ENCODE measurements around the gene SLC39A11.
"Not testable (repeated sequence)": the region's sequence is repeated elsewhere in the genome, so short reads cannot be mapped to it uniquely, and the experiment has no call there.

The SLC39A11 gene

DNA sequence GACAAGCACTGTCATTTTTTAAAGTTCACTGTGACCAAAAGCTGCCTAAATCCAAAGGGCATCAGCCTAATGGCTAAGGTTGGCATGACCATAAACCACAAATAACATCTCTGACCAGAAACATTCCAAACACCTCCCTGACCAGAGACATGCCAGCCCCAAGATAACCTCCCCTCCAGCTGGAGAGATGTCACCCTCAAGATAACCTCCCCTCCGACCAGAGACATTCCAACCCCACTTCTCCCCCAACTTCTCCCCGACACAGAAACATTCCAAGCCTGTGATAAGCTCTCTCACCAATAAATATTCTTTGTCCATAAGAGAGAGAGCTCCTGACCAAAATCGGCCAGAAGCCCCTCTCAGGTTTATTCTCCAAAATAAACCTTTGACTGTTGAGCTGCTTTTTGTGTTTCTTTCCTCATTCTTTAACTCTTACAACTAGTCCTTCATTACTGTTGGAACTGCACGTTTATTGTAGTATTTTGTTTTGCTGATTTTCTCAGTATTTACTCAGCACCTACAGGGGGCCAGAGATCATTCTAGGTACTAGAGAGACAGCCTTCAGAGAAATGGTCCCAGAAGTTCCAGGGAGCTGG is 325.6 kb downstream of the SLC39A11 start:
- no peak for DNase-seq

DNA sequence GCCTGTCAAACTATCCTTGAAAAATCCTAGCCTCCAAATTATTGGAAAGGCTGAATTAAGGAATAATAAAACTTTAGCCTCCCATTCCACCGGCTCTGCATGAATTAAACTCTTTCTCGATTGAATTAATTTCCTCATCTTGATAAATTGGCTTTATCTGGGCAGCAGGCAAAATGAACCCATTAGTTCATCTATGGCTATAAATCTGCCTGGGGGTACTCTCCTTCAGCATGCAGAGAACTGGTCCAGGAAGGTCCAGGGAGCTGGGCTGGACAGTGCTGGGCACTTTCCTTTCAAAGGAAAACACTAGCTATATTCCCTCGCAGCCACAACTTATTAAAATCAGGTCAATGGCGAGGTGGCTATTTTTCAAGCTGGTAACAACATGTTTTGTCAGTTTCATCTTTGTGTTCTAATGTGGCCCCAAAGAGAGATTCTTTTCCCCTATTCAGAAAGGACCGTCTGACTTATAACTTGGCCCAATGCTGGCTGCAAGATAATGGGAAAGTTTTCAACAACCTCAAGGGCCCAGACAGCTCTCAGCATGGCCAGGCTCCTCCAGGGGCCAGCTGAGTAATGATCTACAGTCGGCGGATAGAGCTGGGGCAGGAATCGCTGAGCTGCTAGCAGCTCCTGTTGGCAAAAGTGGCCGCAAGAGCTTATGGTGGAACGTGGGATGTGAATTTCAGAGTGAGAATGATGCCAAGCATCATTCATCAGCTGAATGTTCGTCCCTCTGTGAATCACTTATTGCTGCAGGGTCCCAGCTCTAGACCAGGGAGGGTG is 326.9 kb downstream of the SLC39A11 start:
- no peak for DNase-seq

DNA sequence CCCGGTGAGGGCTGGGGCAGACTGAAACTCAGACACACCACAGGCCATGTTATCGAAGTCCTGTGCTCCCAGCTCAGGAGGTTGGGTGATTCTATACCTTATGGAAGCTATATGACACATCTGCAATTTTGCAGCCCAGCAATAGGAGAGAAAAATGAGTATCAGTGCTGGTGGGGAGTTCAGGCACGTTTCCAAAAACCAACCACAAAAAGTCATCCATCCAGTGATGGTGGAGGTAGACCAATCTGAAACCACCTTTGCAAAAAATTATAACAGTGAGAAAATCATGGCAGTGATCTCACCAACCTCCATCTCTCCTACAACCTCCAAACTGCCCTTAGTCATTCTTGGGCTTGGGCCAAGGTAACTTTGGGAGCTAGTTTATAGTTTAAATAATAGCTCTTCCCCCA is 327.9 kb downstream of the SLC39A11 start:
- no peak for DNase-seq

DNA sequence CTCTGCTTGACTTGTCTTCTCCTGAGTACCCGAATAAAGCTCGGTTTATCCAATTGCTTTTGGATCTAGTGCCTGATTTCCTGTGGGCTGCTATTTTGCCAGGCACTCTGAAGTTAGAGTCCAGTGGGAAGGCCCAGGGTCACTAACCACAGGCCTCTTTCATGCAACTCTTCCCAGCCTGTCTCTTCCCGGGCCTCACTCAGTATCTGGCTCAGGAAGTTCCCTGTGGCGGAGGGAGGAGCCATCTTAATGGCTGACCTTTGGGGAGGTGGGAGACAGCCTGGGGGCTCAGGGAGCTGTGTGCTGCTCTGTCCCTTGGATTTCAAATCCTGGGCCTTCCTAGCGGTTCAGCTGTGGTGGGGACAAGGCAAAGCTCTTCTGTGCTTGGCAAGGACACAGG is 328.5 kb downstream of the SLC39A11 start:
- no peak for DNase-seq

DNA sequence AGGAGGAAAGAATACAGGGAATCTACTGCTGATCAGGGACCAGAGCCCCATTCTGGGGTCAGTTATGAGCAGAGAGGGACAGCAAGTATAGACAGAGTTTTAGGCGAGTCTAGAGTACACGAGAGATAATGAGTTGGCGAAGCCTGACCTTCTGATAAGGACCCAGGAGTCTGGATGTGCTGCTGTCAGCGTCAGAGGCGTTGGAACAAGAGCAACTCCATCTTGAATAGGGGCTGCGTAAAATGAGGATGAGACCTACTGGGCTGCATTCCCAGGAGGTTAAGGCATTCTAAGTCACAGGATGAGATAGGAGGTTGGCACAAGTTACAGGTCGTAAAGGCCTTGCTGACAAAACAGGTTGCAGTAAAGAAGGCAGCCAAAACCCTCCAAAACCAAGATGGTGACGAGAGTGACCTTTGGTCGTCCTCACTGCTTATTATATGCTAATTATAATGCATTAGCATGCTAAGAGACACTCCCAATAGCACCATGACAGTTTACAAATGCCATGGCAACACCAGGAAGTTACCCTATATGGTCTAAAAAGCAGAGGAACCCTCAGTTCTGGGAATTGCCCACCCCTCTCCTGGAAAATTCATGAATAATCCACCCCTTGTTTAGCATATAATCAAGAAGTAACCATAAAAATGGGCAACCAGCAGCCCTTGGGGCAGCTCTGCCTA is 330.5 kb downstream of the SLC39A11 start:
- not testable (repeated sequence) for DNase-seq

DNA sequence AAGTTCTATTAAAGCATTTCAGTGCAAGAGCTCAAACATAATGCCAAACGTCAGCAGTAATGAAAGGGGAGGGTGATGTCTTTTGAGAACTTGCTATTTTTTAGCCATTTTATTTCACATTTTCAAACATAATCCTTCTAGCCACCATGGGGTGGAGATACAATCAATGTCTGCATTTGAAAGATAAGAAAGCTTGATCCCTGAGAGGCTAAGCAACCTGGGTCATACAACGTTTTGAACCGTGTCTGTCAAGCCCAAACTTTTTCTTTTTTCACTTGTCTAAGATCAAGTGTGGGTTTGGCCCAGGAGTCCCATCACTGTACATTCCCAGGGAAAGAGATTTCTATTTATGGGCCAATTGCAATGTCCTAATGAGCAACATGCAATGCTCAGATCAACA is 331.1 kb downstream of the SLC39A11 start:
- no peak for DNase-seq

DNA sequence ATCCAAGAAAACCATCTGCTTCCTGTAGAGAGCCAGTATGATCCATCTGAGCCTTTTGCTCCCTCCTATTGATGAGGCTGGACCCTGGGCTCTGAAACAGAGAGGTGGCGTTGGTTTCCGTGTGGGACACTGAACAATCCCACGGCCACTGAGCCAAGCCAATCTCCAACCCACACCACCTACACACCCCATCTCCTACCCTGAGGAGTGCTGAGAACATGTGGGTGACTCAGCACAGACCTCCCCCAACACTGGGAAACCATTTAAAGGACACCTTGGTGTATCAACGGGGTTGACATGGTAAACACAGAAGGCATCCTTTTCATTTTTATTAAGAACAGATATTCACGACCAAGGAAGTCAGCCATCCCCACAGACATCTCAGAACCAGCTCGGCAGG is 332.1 kb downstream of the SLC39A11 start:
- no peak for DNase-seq

DNA sequence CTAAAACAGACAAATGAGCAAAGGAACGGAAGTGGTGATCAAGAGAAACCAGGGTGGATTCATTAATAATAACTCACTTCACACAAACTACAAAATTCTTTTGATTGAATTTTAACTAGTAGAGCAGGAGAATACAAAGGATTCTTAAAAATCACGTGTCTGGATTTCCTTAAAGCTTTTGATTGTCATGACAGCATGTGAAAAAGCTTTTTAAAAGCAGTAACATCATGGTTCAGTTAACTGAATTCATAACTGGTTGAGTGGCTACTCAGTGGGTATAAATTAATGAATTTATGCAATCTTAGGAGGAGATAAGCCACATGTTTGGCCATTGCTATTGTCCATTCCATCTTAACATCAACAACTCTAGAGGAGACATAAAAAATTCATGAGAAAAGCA is 333.2 kb downstream of the SLC39A11 start:
- no peak for DNase-seq

DNA sequence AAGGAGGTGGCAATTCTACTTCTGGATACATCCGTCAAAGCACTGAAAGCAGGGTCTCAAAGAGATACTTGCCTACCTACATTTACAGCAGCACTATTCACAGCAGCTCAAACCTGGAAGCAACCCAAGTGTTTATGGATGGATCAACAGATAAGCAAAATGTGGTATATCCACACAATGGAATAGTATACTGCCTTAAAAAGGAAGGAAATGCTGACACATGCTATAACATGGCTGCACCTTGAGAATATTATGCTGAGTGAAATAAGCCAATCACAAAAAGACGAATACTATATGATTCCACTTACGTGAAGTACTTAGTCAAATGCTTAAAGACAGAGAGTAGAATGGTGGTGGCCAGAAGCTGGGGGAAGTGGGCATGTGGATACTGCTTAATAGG is 336.2 kb downstream of the SLC39A11 start:
- DNase-seq, result no peak

DNA sequence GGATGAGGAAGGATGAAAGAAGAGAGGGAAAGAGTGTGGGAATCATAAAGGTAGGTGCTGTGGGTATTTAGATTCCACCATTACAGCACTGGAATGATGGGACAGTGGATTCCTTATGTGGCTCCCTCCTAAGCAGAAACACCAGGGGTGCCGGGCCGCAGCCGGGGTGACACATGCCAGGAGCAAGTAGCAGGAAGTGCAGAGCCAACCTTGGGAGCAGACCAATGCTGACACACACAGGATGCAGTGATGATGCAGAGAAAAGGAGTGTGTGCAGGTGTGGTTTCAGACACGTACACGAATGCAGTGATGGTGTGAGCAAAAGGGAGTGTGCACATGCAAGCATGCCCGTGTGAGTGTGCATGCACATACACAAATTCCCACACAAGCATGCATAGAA is 338.0 kb downstream of the SLC39A11 start:
- DNase-seq, result no peak

DNA sequence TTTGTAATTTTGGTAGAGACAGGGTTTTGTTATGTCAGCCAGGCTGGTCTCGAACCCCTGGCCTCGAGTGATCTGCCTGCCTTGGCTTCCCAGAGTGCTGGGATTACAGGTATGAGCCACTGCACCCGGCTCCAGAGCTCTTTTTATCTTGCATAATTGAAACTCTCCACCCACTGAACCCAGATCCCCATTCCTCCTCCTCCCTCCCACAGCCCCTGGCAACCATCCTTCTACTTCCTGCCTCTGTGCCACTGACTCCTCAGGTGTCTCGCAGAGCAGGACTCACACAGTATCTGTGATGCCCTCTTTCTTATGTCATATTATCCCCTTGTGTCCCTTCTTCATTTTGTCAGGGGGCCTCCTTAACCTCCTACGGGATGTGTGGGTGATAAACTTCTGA is 340.7 kb downstream of the SLC39A11 start:
- DNase-seq, result no peak

DNA sequence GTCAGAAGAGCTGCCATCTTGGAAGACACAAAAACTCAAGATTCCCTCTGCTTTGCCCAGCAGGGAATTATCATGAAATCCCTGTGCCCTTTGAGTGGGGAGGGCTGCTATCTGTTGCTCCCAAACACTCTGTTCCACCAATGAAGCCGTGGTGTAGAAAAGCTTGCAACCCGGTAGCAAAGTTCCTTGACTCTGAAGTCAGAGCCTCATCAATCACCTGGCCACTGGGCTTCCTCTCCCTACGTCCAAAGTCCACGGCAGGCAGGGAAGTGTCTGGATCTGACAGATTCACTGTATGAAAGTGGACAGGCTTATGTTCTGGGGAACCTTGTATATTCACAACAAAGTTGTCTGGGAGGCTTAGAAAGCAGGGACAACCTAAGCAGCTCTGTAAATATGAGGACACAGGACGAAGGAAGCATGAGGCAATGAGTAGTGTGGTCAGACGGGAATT is 343.3 kb downstream of the SLC39A11 start:
- no peak for DNase-seq

DNA sequence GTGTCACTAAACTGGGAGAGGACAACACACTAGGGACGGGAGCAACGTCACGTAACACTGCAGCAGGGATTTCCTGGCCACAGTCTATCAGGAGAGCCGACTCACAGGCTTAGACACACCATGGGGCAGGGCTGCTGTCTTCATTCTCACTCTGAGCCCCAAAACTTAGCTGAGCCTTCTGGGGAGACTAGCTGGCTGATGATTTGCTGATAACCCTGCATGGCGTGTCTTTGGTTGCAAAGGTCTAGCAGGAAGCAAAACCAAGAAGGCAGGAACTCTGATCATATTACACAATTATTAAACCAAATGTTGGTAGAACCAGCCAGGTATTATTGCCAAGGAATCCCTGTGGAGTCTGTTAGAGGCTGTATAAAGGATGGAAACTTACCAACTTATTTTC is 345.0 kb downstream of the SLC39A11 start:
- no peak for DNase-seq

DNA sequence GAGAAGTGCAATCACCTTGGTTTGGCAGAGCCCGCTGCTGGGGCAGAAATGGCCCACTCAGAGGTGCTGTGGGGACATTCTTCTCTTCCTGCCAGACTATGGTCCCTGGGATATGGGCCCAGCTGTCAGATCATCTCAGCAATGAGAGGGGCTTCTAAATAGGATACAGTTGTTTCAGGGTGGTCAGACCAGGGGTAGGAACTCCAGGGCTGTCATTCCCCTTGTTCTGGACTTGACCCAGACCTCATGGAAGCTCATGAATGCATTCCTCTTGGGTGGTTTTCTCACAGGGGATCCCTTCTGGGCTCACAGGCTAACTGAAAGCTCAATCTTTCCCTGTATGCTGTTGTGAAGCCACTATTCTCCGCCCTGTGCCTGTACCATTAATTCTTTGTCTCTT is 347.2 kb downstream of the SLC39A11 start:
- no peak for DNase-seq

DNA sequence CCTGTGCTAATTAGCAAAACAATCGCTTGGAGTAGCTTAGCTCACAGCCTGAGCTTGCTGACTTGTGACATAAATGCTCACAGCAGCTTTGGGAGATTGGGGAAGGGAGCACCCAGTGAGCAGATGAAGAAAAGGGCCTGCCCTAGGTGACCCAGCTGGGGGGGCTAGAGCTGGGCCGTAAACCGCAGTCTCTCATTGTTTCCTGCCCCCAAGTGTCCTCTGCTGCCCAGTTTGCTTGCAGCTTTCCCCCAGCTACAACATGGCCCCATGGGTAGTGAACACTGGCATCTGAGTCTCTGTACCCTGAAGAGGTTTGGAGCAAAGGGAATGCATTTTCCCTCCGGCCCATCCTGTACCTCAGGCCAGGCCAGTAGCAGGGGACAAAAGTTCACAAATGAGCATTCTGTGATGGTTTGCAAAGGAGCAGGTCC is 349.4 kb downstream of the SLC39A11 start:
- no peak for DNase-seq

DNA sequence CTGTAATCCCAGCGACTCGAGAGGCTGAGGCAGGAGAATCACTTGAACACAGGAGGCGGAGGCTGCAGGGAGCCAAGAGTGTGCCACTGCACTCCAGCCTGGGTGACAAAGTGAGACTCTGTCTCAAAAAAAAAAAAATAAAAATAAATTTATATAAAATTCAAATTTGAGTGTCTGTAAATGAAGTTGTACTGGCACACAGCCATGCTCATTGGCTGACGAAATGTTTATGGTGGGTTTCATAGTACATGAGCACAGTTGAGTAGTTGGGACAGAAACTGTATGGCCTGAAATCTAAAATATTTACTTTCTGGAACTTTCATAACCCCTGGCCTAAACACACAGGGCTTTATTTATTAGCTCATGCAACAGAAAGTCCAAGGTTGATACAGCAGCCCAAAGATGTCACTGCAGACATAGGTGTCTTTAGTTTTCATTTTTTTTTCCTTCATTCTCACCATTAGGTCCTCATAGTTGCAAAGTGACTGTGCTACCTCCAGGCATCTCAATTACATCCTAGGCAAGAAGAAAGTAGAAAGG is 355.3 kb downstream of the SLC39A11 start:
- DNase-seq, result no peak

DNA sequence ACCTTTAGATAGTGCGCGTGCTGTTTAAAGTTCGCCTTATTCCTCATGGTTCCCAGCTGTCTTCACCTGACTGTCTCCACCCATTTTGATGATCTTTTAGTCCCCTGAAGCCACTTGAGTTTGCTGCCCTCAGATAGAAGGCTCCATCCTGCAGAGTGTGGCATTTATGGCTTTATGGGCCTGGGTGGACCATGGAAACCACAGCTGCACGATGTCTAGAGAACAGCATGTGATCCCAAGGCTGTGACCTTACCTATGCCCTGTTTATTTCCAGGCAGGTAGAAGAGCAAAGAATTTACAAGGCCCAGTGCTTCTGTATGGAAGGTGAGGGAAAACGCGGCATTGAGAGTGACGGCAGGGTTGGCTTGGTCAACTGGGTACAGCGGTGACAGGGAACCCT is 356.9 kb downstream of the SLC39A11 start:
- no peak for DNase-seq

DNA sequence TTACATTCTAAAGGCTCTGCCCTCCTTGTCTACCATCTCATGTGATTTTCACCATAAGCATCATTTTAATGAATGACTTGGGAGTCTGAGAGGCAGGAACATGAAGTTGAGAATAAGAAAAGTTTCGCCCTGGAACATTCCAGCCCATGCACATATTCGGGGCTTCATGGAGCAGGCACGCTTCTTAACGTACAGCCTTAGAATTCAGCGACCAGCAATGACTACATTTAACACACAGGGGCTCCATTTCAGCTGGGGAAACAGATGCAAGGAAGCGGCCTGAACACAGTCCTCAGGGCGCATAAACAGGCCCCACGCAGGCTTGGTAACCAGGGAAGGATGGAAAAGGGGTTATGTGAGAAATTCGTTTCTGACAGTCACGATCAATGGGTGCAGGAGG is 357.4 kb downstream of the SLC39A11 start:
- DNase-seq, result no peak

DNA sequence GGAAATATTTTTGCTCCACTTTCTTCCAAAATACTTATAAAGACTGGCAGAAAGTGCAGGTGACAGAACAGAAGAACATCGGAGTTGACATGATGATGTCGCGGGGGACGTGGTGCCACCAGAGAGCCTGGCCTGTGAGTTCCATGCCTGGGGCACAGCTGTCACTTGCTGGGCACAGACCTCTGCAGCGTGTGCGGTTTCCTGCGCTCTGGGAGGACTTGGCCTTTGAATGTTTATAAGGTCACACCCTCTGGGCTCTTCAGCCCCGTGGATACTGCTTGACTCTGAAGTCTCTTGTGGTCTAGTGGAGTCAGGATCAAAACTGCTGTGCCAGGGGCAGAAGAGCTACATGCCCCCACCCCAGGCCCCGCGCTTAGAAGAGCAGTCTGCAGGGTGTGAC is 357.9 kb downstream of the SLC39A11 start:
- DNase-seq, result no peak

DNA sequence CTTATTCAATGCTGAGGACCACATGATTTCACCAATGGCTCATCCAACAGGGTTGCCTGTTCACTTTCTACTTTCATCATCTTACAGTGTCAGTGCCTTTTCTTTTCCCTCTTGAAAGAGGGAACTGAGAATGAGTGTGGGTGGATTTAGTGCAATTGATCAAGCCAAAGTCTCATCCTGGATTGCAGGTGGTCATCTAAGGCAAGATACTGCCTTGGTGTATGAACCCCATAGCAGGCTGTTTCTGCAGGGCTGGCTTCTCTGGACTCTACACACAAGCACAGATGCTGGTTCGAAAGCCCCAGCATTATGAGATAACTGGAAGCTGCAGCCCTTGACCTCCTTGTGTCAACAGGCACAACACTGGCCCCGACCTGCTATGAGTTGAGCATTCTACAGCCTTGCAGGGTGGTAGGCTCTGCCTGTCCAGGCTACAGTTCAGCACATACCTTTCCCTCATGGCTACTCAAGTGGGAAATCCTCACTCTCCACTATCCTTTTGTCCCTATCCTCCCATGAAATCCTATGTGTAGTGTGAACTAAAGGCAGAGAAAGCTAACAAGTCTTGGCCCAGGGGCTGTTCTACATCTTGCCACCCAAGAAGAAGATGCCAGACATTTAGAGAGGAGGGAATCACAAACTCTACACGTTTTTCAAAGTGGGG is 358.7 kb downstream of the SLC39A11 start:
- DNase-seq, result no peak

DNA sequence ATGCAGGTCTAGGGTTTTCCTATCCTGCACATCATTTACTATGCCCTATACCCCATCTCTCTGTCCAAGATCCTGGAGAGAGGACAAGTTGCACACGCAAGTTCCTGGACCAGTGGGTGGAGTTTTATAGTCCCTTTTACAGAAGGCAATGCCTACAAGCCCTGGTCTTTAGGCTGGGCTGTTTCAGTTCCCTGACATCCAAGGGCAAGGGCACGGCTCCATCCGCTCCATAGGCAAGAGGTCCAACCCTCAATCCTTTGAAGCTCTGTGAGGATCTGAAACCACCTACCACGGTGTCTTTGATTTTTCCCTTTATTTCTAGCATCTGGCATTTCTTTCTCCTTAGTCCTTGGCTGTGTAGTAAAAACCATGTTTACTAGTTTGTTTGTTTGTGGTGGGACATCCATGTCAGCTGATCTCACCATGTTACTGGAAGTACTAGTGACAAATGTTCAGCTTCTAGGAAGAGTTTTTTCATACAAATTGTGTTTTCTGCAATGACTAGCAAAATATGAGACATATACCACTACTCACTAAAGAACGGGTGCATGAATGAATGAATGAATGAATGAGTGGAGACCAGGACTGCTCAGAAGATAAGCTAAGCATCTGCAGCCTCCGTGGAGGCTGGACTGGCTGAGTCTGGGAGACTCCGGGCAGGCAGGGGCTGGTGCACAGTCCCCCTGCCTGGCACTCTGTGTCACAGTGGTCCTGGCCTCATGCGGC is 359.4 kb downstream of the SLC39A11 start:
- no peak for DNase-seq

DNA sequence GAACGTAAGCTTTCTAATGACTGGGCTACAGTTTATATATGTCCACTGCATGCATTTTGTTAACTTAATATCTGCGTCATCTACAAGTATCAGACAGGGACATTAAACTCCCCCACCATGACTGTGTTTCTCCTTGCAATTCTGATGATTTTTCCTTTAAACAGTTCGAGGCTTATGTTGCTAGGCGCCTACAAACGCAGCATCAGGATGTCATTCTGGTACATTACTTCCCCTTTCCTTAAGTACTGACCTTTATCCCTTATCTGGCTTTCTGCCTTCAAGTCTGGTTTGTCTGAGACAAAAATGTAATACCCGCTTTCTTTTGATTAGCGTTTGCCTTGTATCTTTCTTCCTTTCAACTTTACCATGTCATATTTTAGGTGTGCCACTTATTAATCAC is 362.4 kb downstream of the SLC39A11 start:
- no peak for DNase-seq

DNA sequence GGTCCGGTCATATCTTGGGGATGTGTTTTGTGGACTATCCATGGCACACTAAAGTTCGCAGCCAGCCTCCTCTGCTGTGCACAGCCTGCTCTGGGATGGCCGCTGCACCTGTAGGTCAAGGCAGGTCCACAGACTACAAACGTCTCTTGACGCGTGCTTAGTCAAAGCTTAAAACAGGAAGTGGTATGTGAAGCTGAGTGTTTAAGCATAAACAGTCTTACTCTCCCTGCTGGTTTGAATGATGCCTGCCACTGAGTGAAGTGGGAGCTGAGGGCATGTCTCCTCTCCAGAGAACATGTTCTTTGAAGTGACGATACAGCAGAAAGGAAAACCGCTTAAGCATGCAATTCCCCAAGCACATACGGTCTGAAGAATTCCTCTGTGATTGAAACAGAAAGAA is 365.6 kb downstream of the SLC39A11 start:
- DNase-seq, result no peak

Data from NCI-H524 treated with DMSO at 0.1 percent for 48 hours (cell line).